GM19455 (cell line): Measurements from ENCODE around the gene B3GNT7.
"Not testable (repeated sequence)": the region's sequence is repeated elsewhere in the genome, so short reads cannot be mapped to it uniquely, and the experiment has no call there.

Experiments
- ATAC-seq: cut with Tn5 transposase; IDR thresholded peaks from one replicate; pipeline ENCODE4 v1.9.1; 2021; ENCODE audit not compliant: unreplicated experiment

B3GNT7 gene

DNA sequence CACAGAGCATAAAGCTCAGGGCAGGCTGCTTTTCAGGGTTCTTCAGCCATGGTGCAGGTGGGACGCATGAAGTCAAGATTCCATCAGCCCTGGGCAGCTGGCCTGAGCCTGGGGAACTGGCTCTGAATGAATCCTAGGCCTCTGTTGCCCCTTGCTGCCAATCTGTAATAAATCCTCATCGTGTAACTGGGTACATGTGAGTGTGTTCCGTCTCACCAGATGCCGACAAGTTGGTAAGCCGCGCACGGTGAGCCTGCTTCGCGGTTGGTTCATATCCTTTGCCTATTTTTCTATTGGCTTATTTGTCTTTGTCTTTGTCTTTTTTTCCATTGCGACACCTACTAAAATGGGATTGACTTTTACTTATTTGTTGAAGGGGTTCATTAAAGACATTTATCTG, 27.7 kb downstream of the B3GNT7 start:
- ATAC-seq = no peak

DNA sequence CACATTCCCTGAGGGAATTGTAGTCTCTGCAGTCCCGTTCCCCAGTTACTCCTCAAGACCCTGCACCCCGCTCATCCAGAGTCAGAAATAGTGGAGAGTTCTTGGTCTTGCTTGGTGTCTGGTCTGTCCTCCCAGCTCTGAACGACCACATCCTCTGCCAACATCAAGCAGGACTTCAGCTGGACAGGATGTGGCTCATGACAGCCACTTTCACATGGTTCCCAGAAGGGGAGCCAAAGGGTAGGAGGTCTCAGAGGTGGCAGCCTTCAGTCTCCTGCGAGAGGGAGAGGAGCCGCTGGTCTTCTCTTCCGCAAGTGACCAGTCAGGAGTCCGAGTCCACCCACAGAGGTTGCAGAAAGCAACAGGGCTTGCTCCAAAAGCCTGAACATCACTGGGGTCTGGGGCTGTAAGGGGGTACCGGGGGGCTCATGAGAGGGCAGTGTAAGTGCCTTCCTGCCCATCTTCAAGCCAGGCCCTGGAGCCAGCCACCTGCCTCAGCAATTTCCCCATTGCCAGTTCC, 29.8 kb downstream of the B3GNT7 start:
- ATAC-seq = no peak

DNA sequence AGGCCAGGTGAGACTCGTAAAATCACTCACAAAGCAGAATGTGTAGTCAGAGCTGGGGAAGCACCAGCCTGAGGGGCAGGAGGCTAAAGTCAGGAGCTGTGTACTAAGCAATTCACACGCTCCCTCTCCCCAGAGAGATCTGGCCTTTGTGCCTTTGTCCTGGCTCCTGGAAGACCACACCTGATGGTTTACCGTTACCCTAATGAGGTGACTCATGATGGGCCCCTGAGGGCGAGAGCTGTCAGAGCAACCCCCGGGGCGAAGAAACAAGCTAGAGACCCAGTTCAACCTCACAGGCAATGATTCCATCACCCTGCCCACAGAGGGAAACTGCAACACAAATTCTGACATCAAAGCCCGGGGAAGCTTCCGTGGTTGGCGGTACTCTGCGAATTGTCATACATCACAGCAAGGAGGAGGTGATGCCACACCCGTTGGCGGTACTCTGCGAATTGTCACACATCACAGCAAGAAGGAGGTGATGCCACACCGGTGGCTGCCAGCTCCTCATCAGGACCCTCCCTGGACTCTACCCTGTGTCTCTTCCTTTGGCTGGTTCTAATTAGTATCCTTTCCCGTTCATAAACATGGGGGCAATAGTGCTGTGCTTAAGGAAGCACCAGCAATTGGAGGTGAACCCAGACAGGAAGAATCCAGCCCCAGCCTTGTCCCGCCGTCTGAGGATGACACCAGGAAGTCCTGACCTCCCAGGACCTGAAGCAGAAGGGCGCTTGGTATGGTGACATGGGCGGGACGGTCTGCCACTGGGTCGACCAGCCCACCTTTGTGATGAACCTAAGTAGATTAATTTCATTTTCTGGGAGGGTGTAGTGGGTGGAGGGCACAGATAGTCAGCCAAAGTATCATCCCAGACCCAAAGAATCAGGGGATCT, 30.5 kb downstream of the B3GNT7 start:
- ATAC-seq = no peak

DNA sequence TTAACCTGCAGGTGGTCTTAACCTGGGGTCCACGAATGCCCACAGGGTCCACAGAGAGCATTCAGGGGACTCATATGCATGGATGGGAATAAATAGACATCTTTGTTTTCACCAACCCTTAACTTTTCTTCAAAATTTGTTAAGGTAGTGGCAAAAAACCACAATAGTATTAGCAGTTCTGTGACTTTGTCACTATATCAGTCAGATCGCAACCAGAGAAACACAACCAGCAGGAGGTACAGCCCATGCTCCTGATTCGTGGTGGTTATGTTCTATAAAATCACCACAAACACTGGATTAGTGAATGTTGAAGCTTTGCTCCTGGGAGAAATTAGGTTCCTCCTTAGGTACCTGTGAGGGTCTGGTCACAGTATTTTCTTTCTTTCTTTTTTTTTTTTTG, 31.6 kb downstream of the B3GNT7 start:
- ATAC-seq = no peak

DNA sequence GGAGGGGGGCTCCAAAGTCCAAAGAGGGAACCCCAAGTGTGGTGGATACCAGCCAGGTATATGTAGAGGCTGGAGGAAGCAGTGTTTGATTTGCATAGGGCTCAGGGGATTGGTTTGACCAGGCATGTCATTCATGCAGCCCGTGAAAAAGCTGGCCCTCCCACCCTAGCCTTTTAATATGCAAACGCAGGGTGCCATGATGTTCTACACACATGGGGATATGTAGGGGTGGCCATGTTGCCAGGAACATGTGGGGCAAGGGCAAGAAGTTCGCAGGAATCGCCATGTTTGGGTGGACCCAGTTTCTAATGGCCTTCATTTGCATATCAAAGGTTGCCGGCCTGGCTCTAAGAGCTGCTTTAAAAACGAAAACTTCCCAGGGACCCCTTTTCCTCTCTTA, 33.6 kb downstream of the B3GNT7 start:
- ATAC-seq = no peak

DNA sequence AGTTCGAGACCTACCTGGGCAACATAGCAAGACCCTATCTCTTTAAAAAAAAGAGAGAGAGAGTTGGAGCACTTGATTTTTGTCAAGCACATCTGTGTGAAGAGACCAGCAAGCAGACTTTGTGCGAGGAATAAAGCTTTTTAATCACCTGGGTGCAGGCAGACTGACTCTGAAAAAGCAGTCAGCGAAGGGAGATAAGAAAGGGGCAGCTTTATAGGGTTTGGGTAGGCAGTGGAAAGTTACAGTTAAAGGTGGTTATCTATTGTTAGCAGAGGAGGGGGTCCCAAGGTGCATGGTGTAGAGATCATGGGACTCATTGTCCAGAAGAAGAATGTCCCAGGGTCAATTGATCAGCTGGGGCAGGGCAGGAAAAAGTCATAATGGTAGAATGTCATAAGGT, 34.4 kb downstream of the B3GNT7 start:
- ATAC-seq = no peak

DNA sequence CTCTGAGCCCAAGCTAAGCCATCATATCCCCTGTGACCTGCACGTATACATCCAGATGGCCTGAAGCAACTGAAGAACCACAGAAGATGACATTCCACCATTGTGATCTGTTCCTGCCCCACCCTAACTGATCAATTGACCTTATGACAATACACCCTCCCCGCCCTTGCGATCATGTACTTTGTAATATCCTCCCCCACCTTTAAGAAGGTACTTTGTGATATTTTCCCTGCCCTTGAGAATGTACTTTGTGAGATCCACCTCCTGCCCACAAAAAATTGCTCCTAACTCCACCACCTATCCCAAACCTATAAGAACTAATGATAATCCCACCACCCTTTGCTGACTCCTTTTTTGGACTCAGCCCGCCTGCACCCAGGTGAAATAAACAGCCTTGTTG, 34.9 kb downstream of the B3GNT7 start:
- not testable (repeated sequence) for ATAC-seq

DNA sequence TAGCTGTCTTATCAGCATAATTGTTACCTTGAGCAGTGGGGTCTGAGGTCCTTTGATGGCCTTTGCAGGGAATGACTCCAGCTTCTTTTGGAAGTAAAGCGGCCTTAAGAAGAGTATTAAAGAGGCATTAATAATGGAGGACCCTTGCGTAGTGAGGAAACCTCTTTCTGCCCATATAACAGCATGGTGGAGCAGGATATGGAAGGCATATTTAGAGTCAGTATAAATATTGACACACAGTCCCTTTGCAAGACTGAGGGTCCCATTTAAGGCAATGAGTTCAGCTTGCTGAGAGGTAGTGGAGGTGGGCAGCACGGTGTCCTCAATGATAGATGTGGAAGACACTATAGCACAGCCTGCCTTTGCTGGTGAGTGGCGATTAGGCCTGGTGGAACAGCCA, 36.1 kb downstream of the B3GNT7 start:
- no peak for ATAC-seq

DNA sequence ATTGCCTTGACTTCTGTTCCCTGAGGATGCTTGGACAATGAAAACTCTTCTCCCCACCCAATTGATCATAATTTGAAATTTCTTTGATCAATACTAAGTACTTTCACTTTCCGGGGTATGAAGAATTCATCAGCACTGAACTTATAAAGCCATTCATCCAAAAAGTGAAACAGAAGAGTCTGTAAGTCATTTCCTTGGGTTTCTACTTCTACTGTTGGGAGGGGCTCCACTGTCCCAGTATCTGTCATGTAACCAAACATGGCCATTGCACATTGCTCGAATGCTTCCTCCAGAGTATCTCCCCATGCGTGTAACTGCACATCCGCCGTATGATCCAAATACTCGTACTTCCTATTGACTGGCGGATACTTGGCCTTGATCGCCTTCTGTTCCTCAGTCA, 38.5 kb downstream of the B3GNT7 start:
- ATAC-seq = no peak

DNA sequence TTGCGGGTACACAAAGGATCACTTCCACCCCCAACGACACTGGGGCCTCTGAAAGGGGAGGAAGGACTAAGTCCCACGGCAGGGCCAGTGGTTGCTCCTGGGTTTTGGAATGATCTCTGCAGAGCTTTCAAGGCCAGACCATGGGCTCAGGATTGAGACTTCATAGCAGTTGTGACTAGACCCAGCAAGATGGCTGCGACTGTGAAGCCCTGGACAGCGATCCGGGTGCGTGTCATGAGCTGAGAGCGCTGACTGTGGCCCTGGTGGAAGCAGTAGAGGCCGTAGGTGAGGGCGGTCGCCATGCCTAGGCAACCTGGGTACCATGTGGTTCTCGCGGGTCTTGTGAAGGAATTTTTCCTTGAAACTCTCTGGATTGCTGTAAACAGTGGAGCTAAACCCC, 41.4 kb downstream of the B3GNT7 start:
- ATAC-seq = no peak

DNA sequence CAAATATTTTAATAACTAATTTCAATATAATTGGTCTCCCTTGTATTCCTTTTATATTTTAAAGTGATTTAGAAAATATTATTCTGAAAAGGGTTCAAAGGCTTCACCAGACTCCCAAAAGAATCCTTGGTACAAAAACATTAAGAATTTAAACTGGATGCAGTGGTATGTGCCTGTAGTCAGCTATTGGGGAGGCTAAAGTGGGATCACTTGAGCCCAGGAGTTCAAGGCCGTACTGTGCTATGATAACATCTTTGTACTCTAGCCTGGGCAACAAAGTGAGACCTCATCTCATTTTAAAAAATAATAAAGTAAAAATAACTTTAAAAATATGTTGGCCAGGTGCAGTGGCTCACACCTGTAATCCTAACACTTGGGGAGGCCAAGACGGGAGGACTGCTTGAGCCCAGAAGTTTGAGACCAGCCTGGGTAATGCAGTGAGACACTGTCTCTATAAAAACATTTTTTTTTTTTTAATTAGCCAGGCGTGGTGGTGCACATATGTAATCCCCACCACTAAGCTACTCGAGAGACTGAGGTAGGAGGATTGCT, 54.1 kb downstream of the B3GNT7 start:
- ATAC-seq = no peak

DNA sequence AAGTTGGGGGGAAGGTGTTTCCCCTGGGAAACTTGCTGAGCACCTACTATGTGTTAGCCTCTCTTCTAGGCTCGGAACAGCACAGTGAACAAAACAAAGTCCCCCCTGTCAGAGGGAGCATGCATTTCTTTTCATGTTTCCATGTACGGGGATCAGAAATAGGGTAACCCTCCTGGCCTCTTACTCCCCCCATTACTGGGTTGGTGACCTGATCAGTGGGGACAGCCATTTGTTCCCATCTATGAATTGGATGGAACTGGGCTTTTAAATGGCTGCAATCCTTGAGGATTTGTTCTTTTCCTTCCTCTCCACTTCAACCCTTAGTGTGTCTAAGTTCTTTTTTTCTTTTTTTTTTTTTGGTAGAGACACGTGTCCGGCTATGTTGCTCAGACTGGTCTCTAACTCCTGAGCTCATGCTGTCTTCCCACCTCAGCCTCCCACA, 55.1 kb downstream of the B3GNT7 start:
- no peak for ATAC-seq
